Activated CD4-positive, alpha-beta T cell treated with anti-CD3 and anti-CD28 coated beads, Interleukin-10, Interleukin-2, amounts not matched to agents 100 ng/mL and 50 ng/mL, durations not matched to agents 16 hours and 8 hours (primary cell): ENCODE measurements around the gene CHST5.

Experiments used
- DNase-seq: peaks from one replicate; pipeline ENCODE4 v3.0.0-alpha.2; 2020

CHST5 gene

DNA sequence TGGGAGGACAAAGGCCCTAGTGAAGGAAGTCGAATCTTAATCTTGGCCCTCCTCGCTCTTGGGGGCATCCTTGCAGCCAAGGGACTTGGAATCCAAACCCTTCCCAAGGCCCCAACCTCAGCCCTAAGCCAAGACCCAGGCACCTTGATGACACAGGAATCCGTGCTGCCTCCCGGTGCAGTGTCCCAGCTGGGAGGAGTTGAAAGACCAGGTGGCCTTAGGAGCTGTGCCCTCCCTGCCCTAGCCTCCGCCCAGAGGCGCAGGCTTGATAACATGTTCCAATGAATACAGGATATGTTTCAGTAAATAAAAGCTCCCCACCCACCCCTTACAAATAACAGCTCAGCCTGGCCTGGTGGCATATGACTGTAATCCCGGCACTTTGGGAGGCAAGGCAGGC, at the start of gene CHST5:
Gene CHST5, minus strand, starts transcription at position 208 of the 400 bp plus-strand sequence. CDS start 5,724 bp downstream, outside the sequence.
- DNase-seq: no peak

DNA sequence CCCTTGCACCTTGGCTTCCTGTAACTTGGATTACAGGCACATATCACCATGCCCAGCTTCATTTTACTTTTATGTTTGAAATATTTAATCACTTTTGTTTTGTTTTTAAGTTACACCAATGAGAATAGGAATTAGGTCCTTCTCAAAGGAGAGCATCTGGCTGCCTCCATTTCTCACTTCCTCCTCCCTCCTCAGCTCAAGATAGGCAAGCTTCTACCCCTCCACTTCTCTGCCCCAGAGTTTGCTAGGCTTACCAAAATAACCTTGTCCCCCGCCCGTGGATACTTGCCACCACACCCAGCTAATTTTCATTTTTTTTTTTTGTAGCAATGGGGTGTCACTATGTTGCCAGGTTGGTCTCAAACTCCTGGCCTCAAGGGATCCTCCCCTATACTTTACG, 48.2 kb upstream of the CHST5 start:
- DNase-seq: no peak

DNA sequence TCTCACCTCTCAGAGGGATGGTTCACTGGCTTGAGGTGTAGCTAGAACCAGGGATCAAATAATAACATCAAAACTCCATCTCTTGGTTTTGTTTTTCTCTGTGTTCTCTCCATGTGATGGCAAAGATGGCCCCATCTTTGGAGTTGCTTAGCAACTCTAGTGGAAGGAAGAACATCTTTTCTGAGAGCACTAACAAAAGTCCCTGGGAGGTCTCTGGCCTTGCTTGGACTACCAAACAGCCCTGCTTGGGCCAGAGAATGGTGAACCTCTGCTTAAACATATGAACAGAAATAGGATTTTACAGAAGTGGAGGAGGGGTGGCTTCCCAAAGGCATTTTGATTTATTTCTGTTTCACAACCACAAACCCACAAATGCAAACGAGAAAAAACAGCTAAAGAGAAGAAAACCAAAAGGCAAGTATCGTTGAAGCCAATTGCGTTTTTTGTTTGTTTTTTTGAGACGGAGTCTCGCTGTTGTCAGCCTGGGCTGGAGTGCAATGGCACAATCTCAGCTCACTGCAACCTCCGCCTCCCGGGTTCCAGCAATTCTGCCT, 43.5 kb upstream of the CHST5 start:
- no peak for DNase-seq

GRCh38 chr16:75578725-75579124, 42.8 kb upstream of the CHST5 start:
- no peak for DNase-seq

- no peak for DNase-seq
These were observed 42.3 kb upstream of the CHST5 start for GRCh38 chr16:75578212-75578611.

- DNase-seq: no peak
These were observed 40.5 kb upstream of the CHST5 start for GRCh38 chr16:75576384-75576811.

DNA sequence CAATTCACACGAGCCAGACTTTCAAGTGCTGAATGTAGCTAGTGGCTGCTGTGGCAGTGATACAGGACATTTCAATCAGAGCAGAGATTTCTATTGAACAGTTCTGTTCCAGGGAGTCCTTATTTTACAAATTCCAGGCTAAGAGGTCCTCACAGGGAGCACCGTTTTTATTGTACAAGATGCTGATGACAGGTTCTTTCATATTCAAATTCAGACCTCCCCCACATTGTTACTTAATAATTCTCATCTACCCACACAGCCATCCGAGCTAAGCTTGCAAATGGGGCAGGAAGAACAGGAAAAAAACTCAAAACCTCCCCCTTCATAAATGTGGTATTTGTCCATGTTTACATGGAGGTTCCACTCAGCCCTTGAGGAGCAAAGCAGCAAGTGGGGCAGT, 40.0 kb upstream of the CHST5 start:
- DNase-seq: no peak

- no peak for DNase-seq
These were observed 38.0 kb upstream of the CHST5 start for GRCh38 chr16:75573955-75574354.

- no peak for DNase-seq
These were observed 37.1 kb upstream of the CHST5 start for GRCh38 chr16:75572864-75573542.

- DNase-seq: no peak
These were observed 34.6 kb upstream of the CHST5 start for GRCh38 chr16:75570396-75571065.

GRCh38 chr16:75567911-75568310, 32.0 kb upstream of the CHST5 start:
- DNase-seq: no peak

DNA sequence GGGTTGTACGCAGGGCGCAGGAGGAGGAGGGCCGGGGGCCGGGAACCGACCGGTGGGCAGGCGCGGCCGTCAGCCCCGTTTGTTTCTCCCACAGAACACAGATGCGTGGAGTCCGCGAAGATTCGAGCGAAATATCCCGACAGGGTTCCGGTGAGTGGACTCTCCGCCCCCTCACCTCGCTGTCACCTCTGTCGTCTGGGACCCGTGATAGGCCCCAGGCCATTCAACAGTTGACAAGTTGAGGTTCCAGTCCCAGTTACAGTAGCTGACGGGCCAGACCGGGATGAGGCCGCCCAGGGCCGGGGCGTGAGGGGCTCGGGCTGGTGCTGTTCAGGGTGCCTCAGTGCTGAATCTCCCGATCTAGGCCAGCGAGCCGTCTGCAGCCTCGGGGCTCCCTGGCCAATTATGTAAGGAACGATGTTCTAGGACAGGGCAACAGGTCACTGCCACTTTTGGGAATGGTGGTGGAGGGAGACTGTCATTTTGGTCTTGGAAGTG, 30.9 kb upstream of the CHST5 start:
- DNase-seq: peak; percentile 23

GRCh38 chr16:75566040-75566757, 30.3 kb upstream of the CHST5 start, which contains the start of gene GABARAPL2:
TSS of gene GABARAPL2 (plus strand) at chr16:75566379. CDS start at chr16:75566487, 108 bp downstream.
- DNase-seq: peak; percentile 93

GRCh38 chr16:75565640-75566039, 29.7 kb upstream of the CHST5 start:
- no peak for DNase-seq

DNA sequence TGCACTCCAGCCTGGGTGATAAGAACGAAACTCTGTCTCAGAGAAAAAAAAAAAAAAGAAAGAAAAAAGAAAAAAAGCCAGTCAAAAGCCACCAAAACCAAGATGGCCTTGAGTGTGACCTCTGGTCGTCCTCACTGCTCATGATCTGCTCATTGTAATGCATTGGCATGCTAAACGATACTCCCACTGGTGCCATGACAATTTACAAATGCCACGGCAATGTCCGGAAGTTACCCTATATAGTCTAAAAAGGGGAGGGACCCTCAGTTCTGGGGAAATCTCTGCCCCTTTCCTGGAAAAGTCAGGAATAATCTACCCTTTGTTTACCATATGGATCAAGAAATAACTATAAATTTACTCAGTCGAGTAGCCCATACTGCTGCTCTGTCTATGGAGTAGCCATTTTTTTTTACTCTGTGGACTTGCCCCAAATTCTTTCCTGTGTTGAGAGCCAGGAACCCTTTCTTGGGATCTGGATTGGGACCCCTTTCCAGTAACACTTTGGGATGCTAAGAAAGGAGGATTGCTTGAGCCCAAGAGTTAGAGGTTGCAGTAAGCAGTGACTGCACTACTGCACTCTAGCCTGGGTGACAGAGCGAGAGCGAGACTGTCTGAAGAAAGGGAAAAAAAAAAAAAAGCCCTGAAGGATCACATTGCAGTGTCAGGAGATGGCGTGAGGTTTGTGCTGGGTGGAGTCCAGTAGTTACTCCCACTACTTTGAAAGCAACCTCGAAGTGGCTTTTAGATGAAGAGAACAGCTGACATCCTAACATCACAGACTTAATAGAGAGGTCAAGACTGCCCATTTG, 23.9 kb upstream of the CHST5 start:
- no peak for DNase-seq

DNA sequence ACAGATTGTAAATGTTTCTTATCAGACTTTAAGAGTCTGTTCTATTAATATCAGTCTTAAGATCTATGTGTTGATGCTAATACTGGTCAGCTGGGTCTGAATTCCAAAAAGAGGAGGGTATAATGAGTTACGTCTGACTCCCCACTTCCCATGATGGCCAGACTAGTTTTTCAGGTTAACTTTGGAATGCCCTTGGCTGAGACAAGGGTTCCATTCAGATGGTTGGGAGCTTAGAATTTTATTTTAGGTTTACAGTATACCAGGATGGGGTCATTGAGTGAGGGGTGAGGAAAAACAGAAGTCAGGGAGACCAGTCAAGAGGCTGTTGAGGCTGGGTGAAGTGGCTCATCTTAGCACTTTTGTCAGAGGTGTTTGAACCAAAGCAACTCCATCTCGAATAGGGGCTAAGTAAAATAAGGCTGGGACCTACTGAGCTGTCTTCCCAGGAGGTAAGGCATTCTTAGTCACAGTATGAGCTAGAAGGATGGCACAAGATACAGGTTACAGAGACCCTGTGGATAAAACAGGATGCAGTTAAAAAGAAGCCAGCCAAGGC, 23.0 kb upstream of the CHST5 start:
- no peak for DNase-seq

GRCh38 chr16:75556431-75556950, 20.6 kb upstream of the CHST5 start:
- no peak for DNase-seq

DNA sequence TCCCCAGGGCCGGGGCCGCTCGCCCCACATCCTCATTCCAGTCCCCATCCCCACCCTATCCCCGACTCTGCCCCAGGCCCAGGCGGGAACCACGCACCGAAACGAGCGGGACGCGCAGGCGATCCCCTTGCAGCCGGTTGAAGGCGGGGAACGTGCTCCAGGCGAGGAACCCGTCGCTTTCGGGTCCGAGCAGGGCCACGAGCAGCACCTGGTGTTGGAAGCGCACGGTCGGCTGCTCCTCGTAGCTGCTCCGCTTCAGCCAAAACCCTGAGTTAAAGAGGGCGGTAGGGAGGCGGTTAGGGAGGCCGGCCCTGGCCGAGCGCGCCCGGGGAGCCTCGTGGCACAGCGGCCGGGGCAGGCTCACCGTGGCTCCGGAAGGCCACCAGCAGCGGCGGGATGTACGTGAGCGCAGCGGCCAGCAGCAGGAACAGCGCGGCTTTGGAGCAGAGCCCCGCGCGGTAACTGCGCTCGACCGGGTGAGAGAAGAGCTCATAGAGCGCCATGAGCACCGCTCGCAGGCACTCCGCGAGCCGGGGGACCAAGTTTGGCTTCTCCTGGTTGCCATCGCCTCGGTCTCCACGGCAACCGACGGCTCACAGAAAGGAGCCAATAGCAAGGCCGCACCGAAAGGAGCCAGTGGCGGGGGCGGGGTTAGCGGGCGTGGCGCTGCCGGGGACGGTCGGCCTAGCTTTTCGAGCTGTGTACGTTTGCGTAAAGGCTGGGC, 20.0 kb upstream of the CHST5 start, which contains the start of gene TMEM231:
Gene TMEM231, minus strand, starts transcription at position 546 of the 724 bp plus-strand sequence. Its CDS starts 43 bp downstream, at position 503.
- peak; percentile 97 for DNase-seq

- DNase-seq: peak; percentile 39
These were observed 19.4 kb upstream of the CHST5 start for GRCh38 chr16:75555213-75555706.

DNA sequence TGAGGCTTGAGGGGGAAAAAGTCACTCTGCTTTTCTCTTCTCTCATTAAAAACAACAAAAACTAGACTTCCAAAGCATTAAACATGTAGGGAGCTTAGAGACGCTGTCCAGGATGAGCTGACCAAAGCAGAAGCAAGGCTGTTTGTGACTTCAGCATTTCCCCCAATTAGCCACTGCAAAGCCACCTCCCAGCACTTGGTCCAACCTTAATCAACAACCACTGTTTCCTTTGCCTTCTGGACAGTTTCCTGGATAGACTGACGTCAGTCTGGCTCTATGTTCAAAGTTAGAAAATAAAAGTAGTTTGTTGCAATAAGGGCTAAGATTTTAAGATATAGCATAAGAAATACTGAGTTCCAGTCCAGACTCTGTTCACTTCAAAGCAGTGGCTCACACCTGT, 17.0 kb upstream of the CHST5 start:
- no peak for DNase-seq

DNA sequence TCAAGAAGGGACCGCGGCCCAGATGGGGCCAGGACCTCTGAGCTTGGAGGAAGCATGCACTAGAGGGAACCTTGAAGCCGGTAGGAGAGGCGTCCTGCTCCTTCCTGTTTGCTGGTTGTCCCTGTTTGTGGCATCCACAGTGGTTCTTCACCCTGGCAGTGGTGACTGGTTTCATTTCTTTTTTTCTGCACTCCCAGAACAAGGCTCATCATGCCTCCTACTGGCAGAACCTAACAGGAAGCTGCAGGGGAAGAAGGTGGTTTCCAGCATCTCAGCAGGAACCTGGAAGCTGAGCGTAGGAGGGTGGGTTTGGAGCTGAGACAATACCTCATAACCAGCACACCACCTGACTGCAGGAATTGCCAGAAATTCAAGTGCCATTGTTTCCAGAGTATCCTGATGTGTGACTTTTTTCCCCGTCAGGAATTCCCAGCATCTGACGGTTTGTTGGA, 14.3 kb upstream of the CHST5 start:
- peak; percentile 57 for DNase-seq
